Duodenal mucosa (tissue), 2 donors: ENCODE results near the gene ADCY10.

Experiments used
- H3K27ac ChIP-seq: one replicate; pipeline ENCODE4 v1.7.0; 2013; ENCODE audit warnings: low read depth, low read length
- H3K27me3 ChIP-seq, 2 donors: one replicate each; pipeline ENCODE4 v1.7.0; 2013; ENCODE audit warnings: low read length in 2 of 2, control low read depth in 1 of 2; ENCODE audit not compliant: insufficient read depth in 2 of 2, control insufficient read depth in 1 of 2
- H3K36me3 ChIP-seq, 2 donors: one replicate each; pipeline ENCODE4 v1.7.0; 2013; ENCODE audit warnings: low read length in 2 of 2, control low read depth in 1 of 2; ENCODE audit not compliant: insufficient read depth in 2 of 2, control insufficient read depth in 1 of 2
- H3K4me1 ChIP-seq, 2 donors: one replicate each; pipeline ENCODE4 v1.7.0; 2013; ENCODE audit warnings: low read length in 2 of 2, control low read depth in 1 of 2; ENCODE audit not compliant: insufficient read depth in 2 of 2, control insufficient read depth in 1 of 2
- H3K4me3 ChIP-seq, 2 donors: one replicate each; pipeline ENCODE4 v1.7.0; 2013; ENCODE audit warnings: low read length in 2 of 2, low read depth in 1 of 2
- H3K9ac ChIP-seq, 2 donors: one replicate each; pipeline ENCODE4 v1.7.0; 2013; ENCODE audit warnings: low read length in 2 of 2, low read depth in 1 of 2
- H3K9me3 ChIP-seq, 2 donors: one replicate each; pipeline ENCODE4 v1.7.0; 2013; ENCODE audit warnings: low read length in 2 of 2, control low read depth in 1 of 2; ENCODE audit not compliant: control insufficient read depth in 1 of 2

The ADCY10 gene

GRCh38 chr1:167862432-167863076 is 51.4 kb downstream of the ADCY10 start:
- no peaks in the 10 kb centered on the region for H3K4me1 ChIP-seq
- H3K4me3 ChIP-seq: no peak overlapping the region
- no peak overlapping the region for H3K27ac ChIP-seq
- H3K9ac ChIP-seq: no peak overlapping the region
- H3K9me3 ChIP-seq: no peaks in the 10 kb centered on the region
- H3K27me3 ChIP-seq: no peaks in the 10 kb centered on the region
- no peaks in the 10 kb centered on the region for H3K36me3 ChIP-seq

GRCh38 chr1:167861664-167862381 is 52.1 kb downstream of the ADCY10 start:
- no peak overlapping the region for H3K4me3 ChIP-seq
- H3K9me3 ChIP-seq: no peaks in the 10 kb centered on the region
- H3K9ac ChIP-seq: no peak overlapping the region
- H3K36me3 ChIP-seq: no peaks in the 10 kb centered on the region
- H3K27ac ChIP-seq: no peak overlapping the region
- no peaks in the 10 kb centered on the region for H3K27me3 ChIP-seq
- no peaks in the 10 kb centered on the region for H3K4me1 ChIP-seq

- Histone ChIP-seq H3K4me1 (no peaks in the 10 kb centered on the region), H3K9ac (no peak overlapping the region), H3K27me3 (no peaks in the 10 kb centered on the region), H3K36me3 (no peaks in the 10 kb centered on the region), H3K4me3 (no peak overlapping the region), H3K9me3 (no peaks in the 10 kb centered on the region), H3K27ac (no peak overlapping the region)
These were observed 53.6 kb downstream of the ADCY10 start for GRCh38 chr1:167860231-167860923.

GRCh38 chr1:167856711-167857418 is 57.1 kb downstream of the ADCY10 start:
- Histone ChIP-seq H3K4me3 (no peak overlapping the region), H3K9me3 (no peaks in the 10 kb centered on the region), H3K9ac (no peak overlapping the region), H3K27ac (no peak overlapping the region), H3K4me1 (no peaks in the 10 kb centered on the region), H3K27me3 (no peaks in the 10 kb centered on the region), H3K36me3 (no peaks in the 10 kb centered on the region)

- H3K27ac ChIP-seq: no peak overlapping the region
- no peaks in the 10 kb centered on the region for H3K4me1 ChIP-seq
These were observed 59.8 kb downstream of the ADCY10 start for GRCh38 chr1:167854184-167854583.

GRCh38 chr1:167849666-167850065 is 64.3 kb downstream of the ADCY10 start:
- no peaks in the 10 kb centered on the region for H3K4me1 ChIP-seq
- no peaks in the 10 kb centered on the region for H3K9me3 ChIP-seq
- H3K36me3 ChIP-seq: no peaks in the 10 kb centered on the region
- no peak overlapping the region for H3K4me3 ChIP-seq
- no peak overlapping the region for H3K9ac ChIP-seq
- no peak overlapping the region for H3K27ac ChIP-seq
- H3K27me3 ChIP-seq: no peaks in the 10 kb centered on the region

More at GRCh38 chr1:167854184-167854583, 59.8 kb downstream of the ADCY10 start:
- H3K4me3 ChIP-seq: no peak overlapping the region
- no peaks in the 10 kb centered on the region for H3K27me3 ChIP-seq
- no peaks in the 10 kb centered on the region for H3K36me3 ChIP-seq
- H3K9me3 ChIP-seq: no peaks in the 10 kb centered on the region
- no peak overlapping the region for H3K9ac ChIP-seq

GRCh38 chr1:167842872-167843271 is 71.1 kb downstream of the ADCY10 start:
- Histone ChIP-seq H3K9ac (no peak overlapping the region), H3K4me3 (no peak overlapping the region), H3K36me3 (no peaks in the 10 kb centered on the region), H3K27me3 (no peaks in the 10 kb centered on the region), H3K4me1 (no peaks in the 10 kb centered on the region), H3K9me3 (no peaks in the 10 kb centered on the region), H3K27ac (no peak overlapping the region)

- Histone ChIP-seq H3K4me3 (no peak overlapping the region), H3K4me1 (no peaks in the 10 kb centered on the region), H3K9me3 (no peaks in the 10 kb centered on the region), H3K36me3 (no peaks in the 10 kb centered on the region), H3K9ac (no peak overlapping the region), H3K27ac (no peak overlapping the region), H3K27me3 (no peaks in the 10 kb centered on the region)
These were observed 72.4 kb downstream of the ADCY10 start for GRCh38 chr1:167841530-167841929.

GRCh38 chr1:167839009-167839408 is 74.9 kb downstream of the ADCY10 start:
- Histone ChIP-seq H3K4me1 (no peaks in the 10 kb centered on the region), H3K27me3 (no peaks in the 10 kb centered on the region), H3K36me3 (no peaks in the 10 kb centered on the region), H3K27ac (no peak overlapping the region), H3K4me3 (no peak overlapping the region), H3K9ac (no peak overlapping the region), H3K9me3 (no peaks in the 10 kb centered on the region)

GRCh38 chr1:167837326-167837725 is 76.6 kb downstream of the ADCY10 start:
- H3K9ac ChIP-seq: no peak overlapping the region
- H3K27me3 ChIP-seq: no peaks in the 10 kb centered on the region

More at GRCh38 chr1:167837326-167837725, 76.6 kb downstream of the ADCY10 start:
- H3K27ac ChIP-seq: no peak overlapping the region
- no peaks in the 10 kb centered on the region for H3K9me3 ChIP-seq
- H3K4me1 ChIP-seq: no peaks in the 10 kb centered on the region
- no peak overlapping the region for H3K4me3 ChIP-seq
- H3K36me3 ChIP-seq: no peaks in the 10 kb centered on the region
